ENCODE data around the gene PITPNM3.
"Not testable (repeated sequence)": the region's sequence is repeated elsewhere in the genome, so short reads cannot be mapped to it uniquely, and the experiment has no call there.

PITPNM3 gene

DNA sequence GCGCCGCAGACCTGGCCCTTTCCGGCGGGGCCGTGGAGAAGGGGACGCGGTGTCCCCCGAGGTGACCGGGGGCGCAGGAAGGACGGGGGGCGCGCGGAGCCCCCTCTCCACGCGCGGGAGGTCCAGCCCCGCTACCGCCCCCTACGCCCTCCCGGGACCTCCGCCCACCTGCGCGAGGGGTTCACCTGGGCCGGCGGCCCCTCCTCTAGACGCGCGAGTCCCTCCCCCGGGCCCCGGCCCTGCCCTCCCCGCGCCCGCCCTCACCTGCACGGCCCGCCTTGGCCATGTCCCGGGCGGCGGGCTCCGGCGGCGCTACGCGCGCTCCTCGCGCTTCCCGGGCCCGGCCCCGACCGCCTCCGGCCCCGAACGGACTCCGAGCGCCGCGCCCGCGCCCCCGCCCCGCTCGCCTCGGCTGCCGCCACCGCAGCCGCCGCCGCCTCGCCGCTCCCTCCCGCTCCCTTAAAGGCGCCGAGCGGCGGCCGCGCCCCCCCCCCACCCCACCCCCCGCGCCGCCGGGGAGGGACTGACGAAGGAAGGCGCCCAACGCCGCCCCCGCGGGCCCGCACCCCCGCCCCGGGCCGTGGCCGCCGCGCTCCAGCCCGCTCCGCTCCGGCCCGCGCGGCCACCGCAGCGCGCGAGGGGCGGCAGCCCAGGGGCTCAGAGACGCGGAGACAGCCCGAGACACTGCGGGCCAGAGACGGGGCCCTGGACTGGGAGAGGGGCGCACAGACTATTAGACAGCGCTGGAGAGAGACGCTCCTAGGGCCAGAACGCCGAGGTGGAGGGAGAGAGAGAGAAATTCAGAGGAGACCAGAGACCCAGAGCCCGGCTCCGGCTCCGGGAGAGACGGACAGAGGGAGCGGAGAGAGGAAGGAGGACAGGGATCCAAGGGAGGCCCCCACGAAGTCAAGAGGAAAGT is at the start of gene PITPNM3:
Gene PITPNM3, minus strand, starts transcription at position 435 of the 919 bp plus-strand sequence. Its CDS starts 149 bp downstream, at position 286.
- no peak for DNase-seq (ENCODE audit: low read depth)

GRCh38 chr17:6605142-6605541 is 48.8 kb upstream of the PITPNM3 start:
- no peak for DNase-seq (ENCODE audit: low read depth)

DNA sequence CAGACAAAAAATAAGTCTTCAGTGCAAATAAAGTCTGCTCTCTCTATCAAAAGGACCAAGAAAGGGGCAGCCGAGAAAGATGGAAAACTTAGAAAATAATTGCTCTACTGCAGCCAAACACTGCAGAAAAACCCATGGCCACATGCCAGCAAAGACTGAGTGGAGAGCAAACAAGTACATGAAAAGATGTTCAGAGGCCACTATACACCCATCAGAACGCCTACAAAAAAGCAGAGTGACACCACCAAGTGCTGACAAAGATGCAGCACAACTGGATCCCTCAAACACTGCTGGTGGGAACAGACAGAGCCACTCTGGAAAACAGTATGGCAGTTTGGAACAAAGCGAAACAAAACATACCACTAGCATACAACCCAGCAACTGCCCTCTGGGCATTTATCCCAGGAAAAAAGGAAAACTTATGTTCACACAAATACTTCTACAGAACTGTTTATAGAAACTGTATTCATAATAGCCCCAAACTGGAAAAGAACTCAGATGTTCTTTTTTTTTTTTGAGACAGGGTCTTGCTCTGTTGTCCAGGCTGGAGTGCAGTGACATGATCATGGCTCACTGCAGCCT is 47.5 kb upstream of the PITPNM3 start:
- no peak for DNase-seq (ENCODE audit: low read depth)

- no peak for DNase-seq (ENCODE audit: low read depth)
Observed at GRCh38 chr17:6602141-6602540, 45.8 kb upstream of the PITPNM3 start.

- DNase-seq (ENCODE audit: low read depth) = no peak
Observed at GRCh38 chr17:6599364-6599763, 43.0 kb upstream of the PITPNM3 start.

GRCh38 chr17:6597727-6598126 is 41.4 kb upstream of the PITPNM3 start:
- DNase-seq (ENCODE audit: low read depth) = no peak

DNA sequence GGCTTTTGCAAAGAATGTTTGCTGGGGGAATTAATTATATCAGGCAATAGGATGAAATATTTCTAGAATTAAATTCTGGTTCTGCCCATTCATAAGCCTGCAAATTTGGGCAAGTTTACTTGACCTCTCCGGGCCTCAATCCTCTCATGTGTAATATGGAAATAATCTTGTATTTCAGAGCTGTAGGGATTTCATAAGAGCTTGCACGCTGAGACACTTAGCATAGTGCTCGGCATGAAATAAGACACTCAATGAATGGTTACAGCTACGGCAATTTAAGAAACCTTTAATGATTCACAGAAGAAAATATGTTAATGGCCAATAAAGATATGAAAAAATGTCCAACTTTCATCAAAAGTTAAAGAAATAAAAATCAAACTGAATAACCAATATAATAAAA is 40.6 kb upstream of the PITPNM3 start:
- DNase-seq (ENCODE audit: low read depth) = no peak

GRCh38 chr17:6596511-6596910 is 40.2 kb upstream of the PITPNM3 start:
- no peak for DNase-seq (ENCODE audit: low read depth)

GRCh38 chr17:6596081-6596480 is 39.7 kb upstream of the PITPNM3 start:
- DNase-seq (ENCODE audit: low read depth) = no peak

DNA sequence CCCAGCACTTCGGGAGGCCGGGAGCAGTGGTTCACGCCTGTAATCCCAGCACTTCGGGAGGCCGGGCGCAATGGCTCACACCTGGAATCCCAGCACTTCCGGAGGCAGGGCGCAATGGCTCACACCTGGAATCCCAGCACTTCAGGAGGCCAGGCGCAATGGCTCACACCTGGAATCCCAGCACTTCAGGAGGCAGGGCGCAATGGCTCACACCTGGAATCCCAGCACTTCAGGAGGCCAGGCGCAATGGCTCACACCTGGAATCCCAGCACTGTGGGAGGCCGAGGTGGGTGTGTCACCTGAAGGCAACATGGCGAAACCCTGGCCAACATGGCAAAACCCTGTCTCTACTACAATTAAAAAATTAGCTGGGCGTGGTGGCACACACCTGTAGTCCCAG is 37.0 kb upstream of the PITPNM3 start:
- DNase-seq (ENCODE audit: low read depth) = not testable (repeated sequence)

DNA sequence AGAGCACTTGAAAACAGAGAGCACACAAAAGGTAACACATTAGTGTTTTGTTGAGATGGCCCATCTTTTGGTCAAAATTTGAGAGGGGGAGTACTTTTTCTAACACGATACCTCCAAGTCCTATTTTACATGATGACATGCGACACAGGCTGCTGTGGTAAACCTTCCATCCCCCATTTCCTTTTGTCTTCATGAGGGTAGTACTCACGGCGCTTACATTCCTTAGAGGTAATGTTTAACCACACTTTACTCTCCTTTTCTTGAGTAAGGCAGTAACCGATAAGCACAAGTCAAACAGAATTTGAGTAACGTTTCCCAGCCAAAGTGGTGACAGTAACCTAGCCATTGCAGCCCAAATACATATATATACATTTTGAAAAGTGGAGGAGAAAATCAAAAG is 35.8 kb upstream of the PITPNM3 start:
- no peak for DNase-seq (ENCODE audit: low read depth)

DNA sequence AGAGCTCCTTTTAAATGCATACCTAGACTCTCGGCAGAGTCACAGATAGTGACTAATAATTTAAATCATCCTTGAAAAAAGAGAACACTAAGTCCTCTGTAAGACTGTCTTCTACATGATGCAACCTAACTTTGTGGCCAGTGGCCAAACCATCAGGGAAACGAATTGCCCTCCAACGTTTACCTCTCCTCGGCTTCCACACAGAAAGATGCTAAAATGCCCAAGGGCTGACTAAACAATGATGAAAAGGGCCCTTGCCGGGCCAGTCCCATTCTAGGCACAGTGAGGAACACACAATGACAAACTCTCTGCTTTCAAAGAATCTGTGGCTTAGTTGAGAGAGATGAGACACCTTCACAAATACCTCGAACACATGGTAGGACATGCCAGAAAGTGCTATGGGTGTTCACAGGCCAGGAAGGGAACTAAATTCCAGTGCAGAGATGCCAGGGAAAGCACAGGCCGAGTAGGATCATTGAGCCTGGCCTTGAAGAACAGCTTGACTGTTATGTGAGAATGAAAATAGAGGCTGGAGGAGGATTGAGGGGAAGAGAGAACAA is 35.3 kb upstream of the PITPNM3 start:
- DNase-seq (ENCODE audit: low read depth) = no peak

DNA sequence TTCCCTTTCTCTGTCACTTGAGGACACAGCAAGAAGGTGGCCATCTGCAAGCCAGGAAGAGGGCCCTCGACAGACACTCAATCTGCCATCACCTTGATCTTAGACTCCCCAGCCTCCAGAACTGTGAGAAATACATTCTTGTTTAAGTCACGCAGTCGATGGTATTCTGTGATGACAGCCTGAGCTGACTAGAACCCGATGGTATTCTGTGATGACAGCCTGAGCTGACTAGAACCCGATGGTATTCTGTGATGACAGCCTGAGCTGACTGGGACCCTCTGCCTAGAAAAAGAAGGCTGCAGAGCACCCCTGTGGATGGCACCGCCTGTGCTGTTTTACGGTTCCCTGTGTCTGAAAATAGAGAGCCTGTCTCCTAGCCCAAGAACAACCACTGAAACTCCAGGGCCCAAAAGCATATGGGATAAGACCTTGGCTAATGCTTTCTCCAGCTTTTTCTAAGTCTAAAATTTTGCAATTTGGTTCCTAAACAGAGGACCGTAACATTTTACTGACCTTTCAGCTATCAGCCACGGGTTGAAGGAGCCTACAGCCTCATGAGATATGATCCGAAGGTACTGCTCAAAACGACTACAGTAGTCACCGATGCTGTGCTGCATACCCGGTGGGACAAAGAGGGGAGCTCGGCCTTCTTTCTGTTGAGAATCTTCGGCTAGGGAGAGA is 33.1 kb upstream of the PITPNM3 start:
- no peak for DNase-seq (ENCODE audit: low read depth)

DNA sequence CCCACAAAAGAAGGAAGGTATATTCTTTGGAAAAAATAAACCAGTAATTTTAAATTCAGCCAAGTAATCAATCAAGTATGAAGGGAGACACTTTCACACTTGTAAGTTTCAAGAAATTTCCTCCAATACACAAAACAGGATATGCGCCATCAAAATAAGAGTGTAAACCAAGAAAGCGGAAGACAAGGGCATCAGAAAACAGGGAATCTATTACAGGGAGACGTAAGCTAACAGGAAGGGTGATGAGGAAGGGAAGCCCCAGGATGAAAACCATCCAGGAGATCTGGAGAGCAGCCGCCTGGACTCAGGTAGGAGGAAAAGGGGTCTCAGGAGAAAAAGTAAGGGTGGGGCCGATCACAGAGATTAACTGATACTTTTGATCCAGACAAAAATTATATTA is 31.8 kb upstream of the PITPNM3 start:
- no peak for DNase-seq (ENCODE audit: low read depth)

GRCh38 chr17:6587310-6587709 is 31.0 kb upstream of the PITPNM3 start:
- DNase-seq (ENCODE audit: low read depth) = no peak

DNA sequence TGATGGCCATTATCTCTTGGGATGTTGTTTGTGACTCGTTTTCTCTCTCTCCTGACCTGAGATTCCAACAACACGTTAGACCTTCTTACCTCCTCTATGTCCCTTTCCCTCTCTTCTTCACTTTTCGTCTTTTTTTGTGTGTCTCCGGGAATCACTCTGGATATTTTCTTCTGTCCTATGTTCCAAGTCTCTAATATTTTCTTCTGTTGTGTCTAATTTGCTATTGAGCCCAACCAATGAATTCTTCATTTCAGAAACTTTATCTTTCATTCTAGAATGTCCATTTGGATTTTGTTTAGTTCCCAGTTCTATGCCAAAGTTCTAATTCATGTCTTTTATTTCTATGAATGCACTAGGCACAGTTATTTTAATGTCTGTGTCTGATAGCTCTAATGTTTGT is 27.1 kb upstream of the PITPNM3 start:
- DNase-seq (ENCODE audit: low read depth) = no peak

DNA sequence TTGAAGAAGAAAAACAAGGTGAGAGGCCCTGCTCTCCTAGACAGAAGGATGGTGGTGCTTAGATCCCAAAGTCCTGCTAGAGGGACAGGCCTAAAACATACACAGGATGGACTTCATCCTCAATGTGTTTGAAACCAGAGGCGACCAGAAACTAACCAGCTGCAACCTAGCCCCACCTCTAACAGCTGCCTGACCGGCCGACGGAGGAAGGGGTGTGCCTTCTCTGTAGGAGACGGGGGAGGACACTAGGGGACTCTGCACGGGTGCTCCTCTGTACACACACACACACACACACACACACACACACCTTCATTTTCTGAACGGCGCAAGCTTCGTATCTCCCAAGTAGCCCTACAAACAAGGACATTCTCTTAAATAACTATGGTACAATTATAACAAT is 24.3 kb upstream of the PITPNM3 start:
- DNase-seq (ENCODE audit: low read depth) = no peak

- no peak for DNase-seq (ENCODE audit: low read depth)
Observed at GRCh38 chr17:6578491-6578890, 22.1 kb upstream of the PITPNM3 start.

GRCh38 chr17:6577686-6578263 is 21.4 kb upstream of the PITPNM3 start:
- no peak for DNase-seq (ENCODE audit: low read depth)

GRCh38 chr17:6576038-6576785 is 19.9 kb upstream of the PITPNM3 start:
- DNase-seq (ENCODE audit: low read depth) = no peak

- DNase-seq (ENCODE audit: low read depth) = no peak
Observed at GRCh38 chr17:6575596-6575988, 19.2 kb upstream of the PITPNM3 start.

Measured in CMK (cell line).